HCT116 (cell line): ENCODE results near the gene STX12. TPM values are rescaled to one million over a fixed set of nuclear protein-coding genes. Genes with fewer than 3 reads are reported as not detected.

Experiments
- ATAC-seq: fragments of 200-7000 bp; cut with Tn5 transposase; 2 replicates; pipeline ENCODE4 v1.9.1; 2020; ENCODE audit warnings: mild to moderate bottlenecking, moderate library complexity
- BruUV-seq: library from RNA; stranded (reverse); fragments of 400-500 nt; replicated peaks from 2 replicates; lab custom pipeline; 2021; lab: Mats Ljungman, UMichigan
- CTCF ChIA-PET: fragments of 300-600 bp; sonication (Branson Sonifier 250); formaldehyde crosslinking; loops from one replicate; lab custom pipeline; 2021; ENCODE audit warnings: antibody characterized with exemption; lab: Charles Lee
- POLR2A ChIA-PET: fragments of 300-600, 350-600 bp; sonication (Branson Sonifier 250); formaldehyde crosslinking; loops from one replicate; lab custom pipeline; 2021; ENCODE audit warnings: antibody characterized with exemption; lab: Charles Lee
- RAD21 ChIA-PET, 2 experiments: fragments of 300-600 bp; sonication (Branson Sonifier 250); formaldehyde crosslinking; loops; one replicate each; lab custom pipeline; 2023; ENCODE audit warnings: low total read pairs in 2 of 2; ENCODE audit not compliant: uncharacterized antibody in 2 of 2, unreplicated experiment in 2 of 2, low non-redundant PET in 1 of 2; lab: Charles Lee
- DNase-seq: peaks from one replicate; pipeline ENCODE4 v3.0.0-alpha.2; 2010; ENCODE audit warnings: low read depth, low spot score
- H2AFZ ChIP-seq: fragments of 200-600 bp; shearing (Covaris generic), sonication (generic); 2 replicates; pipeline ENCODE4 v1.6.1; 2017; ENCODE audit warnings: low read depth, mixed run types, mixed read lengths, antibody characterized with exemption, low read length; ENCODE audit not compliant: poor library complexity, severe bottlenecking
- H3K27ac ChIP-seq: 2 replicates; pipeline ENCODE4 v1.5.1; 2012; ENCODE audit warnings: low read depth, low read length
- H3K27me3 ChIP-seq: fragments of 200-600 bp; sonication (generic); 2 replicates; pipeline ENCODE4 v1.6.1; 2016; ENCODE audit warnings: mixed run types, low read length, mixed read lengths; ENCODE audit not compliant: insufficient read depth
- H3K36me3 ChIP-seq, 2 experiments: fragments of 200-500 bp in 1 of 2; fragments of 200-600 bp in 1 of 2; sonication (Bioruptor generic) in 1 of 2; sonication (generic) in 1 of 2; 2 replicates each; pipeline versions ENCODE4 v1.5.1 to v1.6.1; 2014 to 2016; ENCODE audit warnings: low read length in 2 of 2, inconsistent platforms in 1 of 2, mixed read lengths in 1 of 2, mixed run types in 1 of 2; ENCODE audit not compliant: insufficient read depth in 2 of 2, control insufficient read depth in 1 of 2
- H3K4me1 ChIP-seq, 2 experiments: fragments of 200-600 bp in 1 of 2; sonication (generic) in 1 of 2; 2 replicates each; pipeline versions ENCODE4 v1.5.1 to v1.6.1; 2012 to 2017; ENCODE audit warnings: low read length in 2 of 2, inconsistent platforms in 1 of 2, mild to moderate bottlenecking in 1 of 2, mixed read lengths in 1 of 2, mixed run types in 1 of 2, moderate library complexity in 1 of 2; ENCODE audit not compliant: insufficient read depth in 2 of 2, control insufficient read depth in 1 of 2
- H3K4me2 ChIP-seq: fragments of 200-600 bp; sonication (generic); 2 replicates; pipeline ENCODE4 v1.6.1; 2017; ENCODE audit warnings: mixed run types, low read length, mixed read lengths
- H3K4me3 ChIP-seq, 2 experiments: fragments of 200-600 bp in 1 of 2; sonication (generic) in 1 of 2; replicated peaks in 1 of 2; 2 replicates each; pipeline ENCODE4 v1.5.1; 2011 to 2016; ENCODE audit warnings: low read length in 2 of 2, control low read depth in 1 of 2, low read depth in 1 of 2, mild to moderate bottlenecking in 1 of 2, mixed read lengths in 1 of 2, mixed run types in 1 of 2
- H3K79me2 ChIP-seq: fragments of 200-600 bp; sonication (generic); 2 replicates; pipeline ENCODE4 v1.6.1; 2017; ENCODE audit warnings: mild to moderate bottlenecking, mixed run types, low read length, moderate library complexity, mixed read lengths; ENCODE audit not compliant: insufficient read depth
- H3K9ac ChIP-seq: fragments of 200-600 bp; sonication (generic); 2 replicates; pipeline ENCODE4 v1.6.1; 2016; ENCODE audit warnings: low read length, mixed read lengths
- H3K9me2 ChIP-seq: fragments of 200-600 bp; sonication (generic), shearing (Covaris generic); 2 replicates; pipeline ENCODE4 v1.6.1; 2017; ENCODE audit warnings: mixed run types, mild to moderate bottlenecking, moderate library complexity; ENCODE audit not compliant: insufficient read depth
- H3K9me3 ChIP-seq, 2 experiments: fragments of 200-500 bp in 1 of 2; fragments of 200-600 bp in 1 of 2; sonication (Bioruptor generic) in 1 of 2; sonication (generic) in 1 of 2; 2 replicates each; pipeline ENCODE4 v1.6.1; 2014 to 2017; ENCODE audit warnings: low read length in 2 of 2, mixed read lengths in 2 of 2, inconsistent platforms in 1 of 2, low read depth in 1 of 2, mild to moderate bottlenecking in 1 of 2, mixed run types in 1 of 2, moderate library complexity in 1 of 2; ENCODE audit not compliant: control insufficient read depth in 1 of 2, insufficient read depth in 1 of 2
- H4K20me1 ChIP-seq: fragments of 200-600 bp; sonication (generic), shearing (Covaris generic); 2 replicates; pipeline ENCODE4 v1.6.1; 2017; ENCODE audit warnings: mixed run types, mild to moderate bottlenecking, moderate library complexity; ENCODE audit not compliant: insufficient read depth
- ATF3 ChIP-seq: IDR thresholded peaks from 2 replicates; pipeline ENCODE4 v1.6.1; 2012
- CEBPB ChIP-seq: IDR thresholded peaks from 2 replicates; pipeline ENCODE4 v1.6.1; 2012; ENCODE audit warnings: low read depth
- ELF1 ChIP-seq: IDR thresholded peaks from 2 replicates; pipeline ENCODE4 v1.6.1; 2012; ENCODE audit warnings: low read depth, borderline replicate concordance
- EZH2 ChIP-seq: fragments of 200-600 bp; sonication (generic); IDR thresholded peaks from 2 replicates; pipeline ENCODE4 v1.6.1; 2017; ENCODE audit warnings: antibody characterized with exemption, mixed run types
- FOSL1 ChIP-seq: IDR thresholded peaks from 2 replicates; pipeline ENCODE4 v1.6.1; 2012; ENCODE audit warnings: low read depth
- JUND ChIP-seq: IDR thresholded peaks from 2 replicates; pipeline ENCODE4 v1.6.1; 2012
- POLR2AphosphoS5 ChIP-seq: IDR thresholded peaks from 2 replicates; pipeline ENCODE4 v1.6.1; 2011; ENCODE audit warnings: mild to moderate bottlenecking, low read depth, low read length, moderate library complexity
- SIN3A ChIP-seq: IDR thresholded peaks from 2 replicates; pipeline ENCODE4 v1.6.1; 2012; ENCODE audit warnings: low read depth
- SP1 ChIP-seq: IDR thresholded peaks from 2 replicates; pipeline ENCODE4 v1.6.1; 2012; ENCODE audit warnings: low read depth
- YY1 ChIP-seq: IDR thresholded peaks from 2 replicates; pipeline ENCODE4 v1.6.1; 2011; ENCODE audit warnings: low read length, low read depth, moderate library complexity, mild to moderate bottlenecking; ENCODE audit not compliant: insufficient replicate concordance; ENCODE audit errors: extremely low read depth
- ZFX ChIP-seq: fragments of 450-650 bp; IDR thresholded peaks from 2 replicates; pipeline ENCODE4 v1.6.1; 2017
- ZNF274 ChIP-seq: fragments of 200-500 bp; sonication (Bioruptor generic); IDR thresholded peaks from 2 replicates; pipeline ENCODE4 v1.6.1; 2014; ENCODE audit warnings: mild to moderate bottlenecking, low read depth, low read length, inconsistent platforms
- intact Hi-C: fragments of 100-400 bp; cut with micrococcal nuclease; formaldehyde crosslinking; loops from 2 replicates; pipeline ENCODE4 v1.10.0; 2022
- total RNA-seq: library from RNA; stranded (reverse); gene quantifications from one replicate; pipeline ENCODE4 v1.2.1, GENCODE V29; 2021; ENCODE audit not compliant: unreplicated experiment
- TF ChIP-seq, protein P1 (sequence below): IDR thresholded peaks from 2 replicates; pipeline ENCODE4 v1.6.1; 2012
- TF ChIP-seq, protein P2 (sequence below): IDR thresholded peaks from 2 replicates; pipeline ENCODE4 v1.6.1; 2012; ENCODE audit warnings: low read depth

Gene STX12
- total RNA-seq, 1 experiment from 2014 or later, result 27.6 TPM

- Histone ChIP-seq H4K20me1 (no peaks in the 10 kb centered on the region), H3K9me2 (no peaks in the 10 kb centered on the region), H3K36me3 (no peaks in the 10 kb centered on the region), H3K79me2 (no peaks in the 10 kb centered on the region), H3K27me3 (no peaks in the 10 kb centered on the region), H3K4me2 (no peak overlapping the region), H3K9ac (no peak overlapping the region), H3K27ac (no peak overlapping the region), H3K4me3 (no peak overlapping the region), H2AFZ (no peak overlapping the region), H3K9me3 (no peaks in the 10 kb centered on the region), H3K4me1 (no peaks in the 10 kb centered on the region)
- no peak for DNase-seq
- ChIA-PET RAD21 (no interaction called here), CTCF (no interaction called here), POLR2A (no interaction called here)
- no TSS peak for BruUV-seq
- intact Hi-C loops, result no loop called here
- ATAC-seq, result no peak
- TF ChIP-seq, protein P1, sequence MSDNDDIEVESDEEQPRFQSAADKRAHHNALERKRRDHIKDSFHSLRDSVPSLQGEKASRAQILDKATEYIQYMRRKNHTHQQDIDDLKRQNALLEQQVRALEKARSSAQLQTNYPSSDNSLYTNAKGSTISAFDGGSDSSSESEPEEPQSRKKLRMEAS, result no peak
- TF ChIP-seq FOSL1 (no peak), SP1 (no peak), YY1 (no peak)
- TF ChIP-seq, protein P2, sequence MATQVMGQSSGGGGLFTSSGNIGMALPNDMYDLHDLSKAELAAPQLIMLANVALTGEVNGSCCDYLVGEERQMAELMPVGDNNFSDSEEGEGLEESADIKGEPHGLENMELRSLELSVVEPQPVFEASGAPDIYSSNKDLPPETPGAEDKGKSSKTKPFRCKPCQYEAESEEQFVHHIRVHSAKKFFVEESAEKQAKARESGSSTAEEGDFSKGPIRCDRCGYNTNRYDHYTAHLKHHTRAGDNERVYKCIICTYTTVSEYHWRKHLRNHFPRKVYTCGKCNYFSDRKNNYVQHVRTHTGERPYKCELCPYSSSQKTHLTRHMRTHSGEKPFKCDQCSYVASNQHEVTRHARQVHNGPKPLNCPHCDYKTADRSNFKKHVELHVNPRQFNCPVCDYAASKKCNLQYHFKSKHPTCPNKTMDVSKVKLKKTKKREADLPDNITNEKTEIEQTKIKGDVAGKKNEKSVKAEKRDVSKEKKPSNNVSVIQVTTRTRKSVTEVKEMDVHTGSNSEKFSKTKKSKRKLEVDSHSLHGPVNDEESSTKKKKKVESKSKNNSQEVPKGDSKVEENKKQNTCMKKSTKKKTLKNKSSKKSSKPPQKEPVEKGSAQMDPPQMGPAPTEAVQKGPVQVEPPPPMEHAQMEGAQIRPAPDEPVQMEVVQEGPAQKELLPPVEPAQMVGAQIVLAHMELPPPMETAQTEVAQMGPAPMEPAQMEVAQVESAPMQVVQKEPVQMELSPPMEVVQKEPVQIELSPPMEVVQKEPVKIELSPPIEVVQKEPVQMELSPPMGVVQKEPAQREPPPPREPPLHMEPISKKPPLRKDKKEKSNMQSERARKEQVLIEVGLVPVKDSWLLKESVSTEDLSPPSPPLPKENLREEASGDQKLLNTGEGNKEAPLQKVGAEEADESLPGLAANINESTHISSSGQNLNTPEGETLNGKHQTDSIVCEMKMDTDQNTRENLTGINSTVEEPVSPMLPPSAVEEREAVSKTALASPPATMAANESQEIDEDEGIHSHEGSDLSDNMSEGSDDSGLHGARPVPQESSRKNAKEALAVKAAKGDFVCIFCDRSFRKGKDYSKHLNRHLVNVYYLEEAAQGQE, result no peak
Measured at GRCh38 chr1:27762033-27762432, 11.0 kb upstream of the STX12 start.

- ChIA-PET RAD21 (no interaction called here), CTCF (no interaction called here), POLR2A (no interaction called here)
- no peak overlapping the region for H3K27ac ChIP-seq
- no TSS peak for BruUV-seq
- H3K27me3 ChIP-seq, result no peaks in the 10 kb centered on the region
- H3K79me2 ChIP-seq, result no peaks in the 10 kb centered on the region
- no peaks in the 10 kb centered on the region for H4K20me1 ChIP-seq
- no peak overlapping the region for H3K9ac ChIP-seq
- ATAC-seq (no peak), DNase-seq (no peak)
- H2AFZ ChIP-seq, result no peak overlapping the region
- H3K4me2 ChIP-seq, result no peak overlapping the region
- H3K4me1 ChIP-seq, result no peaks in the 10 kb centered on the region
- H3K9me2 ChIP-seq, result no peaks in the 10 kb centered on the region
- H3K4me3 ChIP-seq, result no peak overlapping the region
- intact Hi-C loops, result no loop called here
- no peaks in the 10 kb centered on the region for H3K9me3 ChIP-seq
- H3K36me3 ChIP-seq, result no peaks in the 10 kb centered on the region
- TF ChIP-seq SP1, result no peak
- no peak for TF ChIP-seq ATF3
- TF ChIP-seq EZH2, result no peak
- TF ChIP-seq, protein P1, result no peak
- TF ChIP-seq, protein P2, result no peak
- no peak for TF ChIP-seq ZNF274
- no peak for TF ChIP-seq ELF1
- TF ChIP-seq POLR2AphosphoS5, result no peak
- TF ChIP-seq JUND, result no peak
- no peak for TF ChIP-seq CEBPB
- no peak for TF ChIP-seq SIN3A
- TF ChIP-seq ZFX, result no peak
- no peak for TF ChIP-seq FOSL1
Measured at GRCh38 chr1:27763358-27763757, 9.7 kb upstream of the STX12 start.
